HL-60/S4 (cell line): ENCODE data around the gene DPP3.
"Not testable (repeated sequence)": the region's sequence is repeated elsewhere in the genome, so short reads cannot be mapped to it uniquely, and the experiment has no call there.

ENCODE experiments used
- in situ Hi-C: fragments of 300-500 bp; cut with MboI; formaldehyde crosslinking; loops from 2 replicates; pipeline ENCODE4 v1.14.3; 2022; ENCODE audit warnings: low sequenced_read_pairs

The DPP3 gene, protein sequence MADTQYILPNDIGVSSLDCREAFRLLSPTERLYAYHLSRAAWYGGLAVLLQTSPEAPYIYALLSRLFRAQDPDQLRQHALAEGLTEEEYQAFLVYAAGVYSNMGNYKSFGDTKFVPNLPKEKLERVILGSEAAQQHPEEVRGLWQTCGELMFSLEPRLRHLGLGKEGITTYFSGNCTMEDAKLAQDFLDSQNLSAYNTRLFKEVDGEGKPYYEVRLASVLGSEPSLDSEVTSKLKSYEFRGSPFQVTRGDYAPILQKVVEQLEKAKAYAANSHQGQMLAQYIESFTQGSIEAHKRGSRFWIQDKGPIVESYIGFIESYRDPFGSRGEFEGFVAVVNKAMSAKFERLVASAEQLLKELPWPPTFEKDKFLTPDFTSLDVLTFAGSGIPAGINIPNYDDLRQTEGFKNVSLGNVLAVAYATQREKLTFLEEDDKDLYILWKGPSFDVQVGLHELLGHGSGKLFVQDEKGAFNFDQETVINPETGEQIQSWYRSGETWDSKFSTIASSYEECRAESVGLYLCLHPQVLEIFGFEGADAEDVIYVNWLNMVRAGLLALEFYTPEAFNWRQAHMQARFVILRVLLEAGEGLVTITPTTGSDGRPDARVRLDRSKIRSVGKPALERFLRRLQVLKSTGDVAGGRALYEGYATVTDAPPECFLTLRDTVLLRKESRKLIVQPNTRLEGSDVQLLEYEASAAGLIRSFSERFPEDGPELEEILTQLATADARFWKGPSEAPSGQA

DNA sequence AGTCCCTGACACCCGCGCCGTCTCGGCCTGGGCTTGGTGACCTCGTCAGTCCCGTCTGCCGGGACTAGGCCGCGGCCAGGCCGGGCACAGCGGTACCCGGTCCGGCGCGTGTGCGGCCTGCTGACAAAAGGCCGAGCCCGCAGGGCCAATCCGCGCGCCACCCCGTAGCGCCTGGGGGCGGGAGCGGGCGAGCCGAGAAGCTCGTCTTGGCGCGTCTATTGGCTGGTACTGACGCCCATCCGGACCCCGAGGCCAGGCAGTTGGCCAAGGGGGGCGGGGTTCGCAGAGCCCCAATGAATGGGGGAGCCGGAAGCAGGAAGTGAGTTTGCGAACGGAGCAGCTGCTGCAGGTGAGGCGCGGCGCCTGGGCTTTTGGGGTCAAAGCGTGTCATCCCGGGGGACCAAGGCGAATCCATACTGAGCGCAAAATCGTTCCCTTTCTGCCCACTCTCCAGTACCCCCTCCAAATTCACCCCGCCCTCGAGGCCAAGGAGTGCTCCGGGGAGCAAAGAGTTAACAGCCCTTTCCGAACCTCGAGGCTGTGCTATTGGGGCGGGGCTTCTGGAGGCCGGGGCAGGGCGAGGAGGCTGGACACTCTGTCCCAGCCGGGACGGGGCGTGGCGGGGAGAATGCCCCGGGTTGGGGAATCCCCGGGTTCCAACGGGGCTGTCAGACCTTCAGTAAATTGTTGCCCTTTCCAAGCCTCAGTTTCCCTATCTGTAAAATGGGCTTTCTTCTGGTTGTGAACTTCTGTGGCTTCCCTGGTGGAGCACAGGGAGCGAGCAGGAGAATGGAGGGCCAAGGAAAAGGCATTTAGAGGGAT, at the start of gene DPP3:
Gene DPP3 (plus strand): TSS at position 318 of the 822 bp plus-strand sequence. CDS start 1,767 bp downstream, outside the sequence.
- in situ Hi-C loops = no loop called here

DNA sequence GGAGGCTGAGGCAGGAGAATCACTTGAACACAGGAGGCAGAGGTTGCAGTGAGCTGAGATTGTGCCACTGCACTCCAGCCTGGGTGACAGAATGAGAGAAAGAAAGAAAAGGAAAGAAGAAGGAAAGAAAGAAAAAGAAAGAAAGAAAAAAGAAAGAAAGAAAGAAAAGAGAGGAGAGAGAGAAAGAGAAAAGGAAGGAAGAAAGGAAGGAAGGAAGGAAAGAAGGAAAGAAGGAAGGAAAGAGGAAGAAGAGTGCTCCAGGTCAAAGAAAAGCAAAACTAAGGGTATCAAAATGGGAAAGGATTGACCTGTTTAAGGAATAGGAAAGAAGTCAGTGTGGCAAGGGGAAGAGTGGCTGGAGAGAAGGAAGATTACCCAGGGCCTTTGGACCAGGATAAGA, 48.9 kb upstream of the DPP3 start:
- in situ Hi-C loops = not testable (repeated sequence)

DNA sequence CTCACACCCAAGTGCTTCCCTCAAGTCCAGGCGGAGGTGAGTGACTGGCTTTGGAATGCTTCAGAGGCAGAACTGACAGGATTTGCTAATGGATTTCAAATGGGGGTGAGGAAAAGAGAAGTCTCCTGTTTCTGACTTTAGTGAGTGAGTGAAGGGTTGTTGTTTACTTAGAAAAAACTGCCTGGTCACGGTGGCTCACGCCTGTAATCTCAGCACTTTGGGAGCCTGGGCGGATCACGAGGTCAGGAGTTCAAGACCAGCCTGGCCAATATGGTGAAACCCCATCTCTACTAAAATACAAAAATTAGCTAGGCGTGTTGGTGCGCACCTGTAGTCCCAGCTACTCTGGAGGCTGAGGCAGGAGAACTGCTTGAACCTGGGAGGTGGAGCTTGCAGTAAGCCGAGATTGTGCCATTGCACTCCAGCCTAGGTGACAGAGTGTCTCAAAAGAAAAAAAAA, 48.3 kb upstream of the DPP3 start:
- in situ Hi-C loops = not testable (repeated sequence)

DNA sequence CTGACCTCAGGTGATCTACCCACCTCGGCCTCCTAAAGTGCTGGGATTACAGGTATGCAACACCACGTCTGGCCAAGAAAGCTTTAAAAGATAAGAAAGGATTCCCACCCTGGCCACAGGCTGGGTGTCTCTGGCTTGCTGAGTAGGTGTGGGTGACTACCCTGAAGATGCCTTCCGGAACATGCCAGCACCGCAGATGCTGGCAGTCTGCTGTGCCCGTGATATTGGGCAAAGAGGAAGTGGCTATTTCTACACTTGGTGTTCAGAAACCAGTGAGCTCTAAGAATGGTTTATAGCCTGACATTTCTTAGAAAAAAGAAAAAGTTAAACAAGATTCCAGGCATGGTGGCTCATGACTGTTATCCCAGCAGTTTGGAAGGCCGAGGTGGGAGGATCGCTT, 47.6 kb upstream of the DPP3 start:
- in situ Hi-C loops = no loop called here

DNA sequence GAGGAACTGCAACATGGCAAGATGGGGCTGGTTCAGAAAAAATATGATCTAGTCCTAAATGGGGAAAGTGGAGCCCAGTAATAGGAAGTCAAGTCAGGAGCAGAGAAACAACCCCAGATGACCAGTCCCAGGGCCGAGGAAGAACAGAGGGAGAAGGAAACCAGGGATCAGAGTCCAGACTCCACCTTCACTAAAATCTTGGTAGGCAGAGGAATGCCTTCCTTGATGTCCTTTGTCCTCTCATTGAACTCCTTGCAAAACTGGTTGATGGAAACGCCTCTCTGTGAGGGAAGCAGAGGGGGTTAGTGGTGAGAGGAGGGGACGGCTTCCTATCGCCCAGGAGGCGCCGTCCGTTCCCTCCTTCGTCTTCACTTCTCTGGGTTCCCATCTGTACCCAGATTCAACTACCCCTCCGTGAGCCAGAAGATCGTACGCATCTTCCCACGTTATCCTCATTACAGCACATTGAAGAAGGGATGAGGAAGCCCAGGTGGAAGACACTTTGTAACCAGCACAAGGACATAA, 42.2 kb upstream of the DPP3 start:
- in situ Hi-C loops = no loop called here

DNA sequence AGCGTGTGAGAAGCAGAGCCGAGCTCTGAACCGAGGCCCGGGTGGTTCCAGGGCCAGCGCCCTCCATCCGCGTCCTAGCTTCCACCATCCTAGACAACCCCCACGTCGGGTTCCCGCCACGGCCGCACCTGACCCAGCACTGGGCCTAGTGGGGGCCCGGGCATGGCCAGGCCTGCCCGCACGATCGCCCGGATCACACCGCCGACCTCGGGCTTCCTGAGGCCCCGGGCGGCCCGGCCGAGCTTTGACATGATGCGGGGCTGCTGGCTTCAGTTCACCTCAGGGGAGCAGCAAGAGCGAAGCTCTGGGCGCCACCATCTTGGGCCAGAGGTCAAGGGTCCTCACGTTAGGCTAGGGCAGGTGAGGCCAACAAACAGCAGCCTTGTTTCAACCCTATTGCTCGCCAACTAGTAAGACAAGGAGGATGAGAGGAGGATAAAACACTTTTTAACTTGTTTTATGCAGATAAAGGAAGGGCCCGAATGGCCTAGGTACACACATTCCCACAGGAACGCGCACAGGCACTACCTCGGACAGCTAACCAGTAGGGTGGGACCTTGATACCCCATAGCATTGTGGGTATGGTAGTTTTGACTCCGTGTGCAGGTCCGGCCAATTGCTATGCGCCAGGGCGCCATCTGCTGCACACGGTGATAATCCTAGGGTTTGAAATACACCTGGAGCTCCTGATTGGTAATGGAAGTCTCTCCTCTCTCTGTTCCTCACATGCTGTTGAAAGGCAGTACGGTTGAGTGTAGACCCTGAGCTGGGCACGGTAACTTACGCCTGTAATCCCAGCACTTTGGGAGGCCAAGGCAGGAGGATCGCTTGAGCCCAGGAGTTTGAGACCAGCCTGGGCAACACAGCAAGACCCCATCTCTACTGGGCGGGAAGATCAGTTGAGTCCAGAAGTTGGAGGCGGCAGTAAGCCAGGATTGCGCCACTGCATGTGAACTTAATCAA, 41.4 kb upstream of the DPP3 start, which contains the start of gene MRPL11:
Gene MRPL11 (minus strand): TSS at position 345 of the 963 bp plus-strand sequence. CDS start 94 bp downstream, at position 251.
- in situ Hi-C loops = no loop called here

DNA sequence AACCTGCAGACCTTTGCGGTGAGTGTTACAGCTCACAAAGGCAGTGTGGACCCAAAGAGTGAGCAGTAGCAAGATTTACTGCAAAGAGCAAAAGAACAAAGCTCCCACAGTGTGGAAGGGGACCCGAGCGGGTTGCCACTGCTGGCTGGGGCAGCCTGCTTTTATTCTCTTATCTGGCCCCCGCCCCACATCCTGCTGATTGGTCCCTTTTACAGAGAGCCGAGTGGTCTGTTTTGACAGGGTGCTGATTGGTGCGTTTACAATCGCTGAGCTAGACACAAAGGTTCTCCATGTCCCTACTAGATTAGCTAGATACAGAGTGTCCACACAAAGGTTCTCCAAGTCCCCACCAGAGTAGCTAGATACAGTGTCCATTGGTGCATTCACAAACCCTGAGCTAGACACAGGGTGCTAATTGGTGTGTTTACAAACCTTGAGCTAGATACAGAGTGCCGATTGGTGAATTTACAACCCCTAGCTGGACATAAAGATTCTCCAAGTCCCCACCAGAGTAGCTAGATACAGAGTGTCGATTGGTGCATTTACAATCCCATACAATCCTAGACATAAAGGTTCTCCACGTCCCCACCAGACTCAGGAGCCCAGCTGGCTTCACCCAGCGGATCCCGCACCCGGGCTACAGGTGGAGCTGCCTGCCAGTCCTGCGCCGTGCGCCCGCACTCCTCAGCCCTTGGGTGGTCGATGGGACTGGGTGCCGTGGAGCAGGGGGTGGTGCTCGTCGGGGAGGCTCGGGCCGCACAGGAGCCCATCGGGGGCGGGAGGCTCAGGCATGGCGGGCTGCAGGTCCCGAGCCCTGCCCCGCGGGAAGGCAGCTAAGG, 39.9 kb upstream of the DPP3 start:
- in situ Hi-C loops = not testable (repeated sequence)

DNA sequence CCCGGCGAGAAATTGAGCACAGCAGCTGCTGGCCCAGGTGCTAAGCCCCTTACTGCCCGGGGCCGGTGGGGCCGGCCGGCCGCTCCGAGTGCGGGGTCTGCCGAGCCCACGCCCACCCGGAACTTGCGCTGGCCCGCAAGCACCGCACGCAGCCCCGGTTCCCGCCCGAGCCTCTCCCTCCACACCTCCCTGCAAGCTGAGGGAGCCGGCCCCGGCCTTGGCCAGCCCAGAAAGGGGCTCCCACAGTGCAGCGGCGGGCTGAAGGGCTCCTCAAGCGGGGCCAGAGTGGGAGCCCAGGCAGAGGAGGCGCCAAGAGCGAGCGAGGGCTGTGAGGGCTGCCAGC, 39.3 kb upstream of the DPP3 start:
- in situ Hi-C loops = not testable (repeated sequence)

DNA sequence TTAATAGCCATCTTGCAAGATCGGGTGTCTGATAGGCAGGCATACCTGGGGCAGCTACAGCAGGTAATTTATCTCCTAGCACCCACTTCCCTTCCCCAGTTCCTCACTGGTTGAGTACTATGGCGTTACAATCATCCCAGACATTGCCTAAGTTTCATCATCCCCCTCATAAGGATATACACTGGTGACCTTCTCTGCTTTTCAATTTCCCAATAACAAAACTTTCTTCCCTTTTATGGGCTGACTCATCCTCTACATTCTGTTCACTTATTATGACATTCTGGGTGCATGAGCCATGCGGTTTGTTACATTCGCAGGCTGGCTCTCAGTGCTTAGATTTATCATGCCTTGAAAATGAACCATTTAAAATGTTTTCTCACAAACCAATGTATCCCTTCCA, 36.6 kb upstream of the DPP3 start:
- in situ Hi-C loops = no loop called here

DNA sequence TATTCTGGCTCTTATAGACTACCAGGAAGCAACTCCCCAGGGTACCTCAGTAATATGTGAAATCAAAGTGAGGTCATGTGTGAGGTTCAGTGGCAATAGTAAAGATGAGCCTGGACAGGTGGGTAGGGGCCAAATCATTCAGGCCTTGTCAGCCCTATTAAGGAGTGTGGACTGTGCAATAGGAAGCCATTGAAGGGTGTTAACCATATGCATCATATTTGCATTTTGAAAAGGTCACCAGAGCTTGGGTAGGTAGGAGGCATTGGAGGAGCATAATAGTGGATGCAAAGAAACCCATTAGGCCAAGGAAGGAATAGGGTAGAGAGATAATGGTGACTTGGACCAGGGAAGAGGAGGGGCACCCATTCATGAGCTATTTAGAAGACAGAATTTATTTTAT, 33.2 kb upstream of the DPP3 start:
- in situ Hi-C loops = no loop called here

DNA sequence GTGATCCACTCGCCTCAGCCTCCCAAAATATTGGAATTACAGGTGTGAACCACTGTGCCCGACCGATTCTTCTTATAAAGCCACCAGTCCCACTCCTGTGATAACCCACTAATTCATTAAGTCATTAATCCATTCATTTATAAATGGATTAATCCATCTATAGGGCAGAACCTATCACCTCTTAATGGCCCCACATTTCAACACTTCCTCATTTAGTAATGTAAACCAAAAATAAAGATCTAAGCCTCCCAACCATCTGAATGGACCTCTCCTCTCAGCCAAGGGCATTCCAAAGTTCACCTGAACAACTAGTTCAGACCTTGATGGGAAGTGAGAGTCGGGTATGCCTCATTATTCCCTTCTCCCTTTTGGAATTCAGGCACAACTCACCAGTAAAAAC, 31.7 kb upstream of the DPP3 start:
- in situ Hi-C loops = no loop called here

DNA sequence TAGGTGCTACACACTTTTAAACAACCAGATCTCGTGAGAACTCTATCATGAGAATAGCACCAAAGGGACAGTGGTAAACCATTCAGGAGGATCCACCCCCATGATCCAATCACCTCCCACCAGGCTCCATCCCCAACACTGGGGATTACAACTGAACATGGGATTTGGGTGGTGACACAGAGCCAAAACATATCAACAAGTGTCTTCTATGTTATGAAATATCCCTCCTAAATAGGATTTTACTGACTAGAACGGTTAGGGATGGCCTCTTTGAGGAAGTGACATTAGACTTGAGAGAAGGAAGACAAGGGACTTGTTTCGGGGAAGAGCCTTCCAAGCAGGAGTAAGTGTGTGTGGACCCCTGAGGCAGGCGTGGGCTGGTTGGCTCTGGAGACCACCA, 29.7 kb upstream of the DPP3 start:
- in situ Hi-C loops = no loop called here

DNA sequence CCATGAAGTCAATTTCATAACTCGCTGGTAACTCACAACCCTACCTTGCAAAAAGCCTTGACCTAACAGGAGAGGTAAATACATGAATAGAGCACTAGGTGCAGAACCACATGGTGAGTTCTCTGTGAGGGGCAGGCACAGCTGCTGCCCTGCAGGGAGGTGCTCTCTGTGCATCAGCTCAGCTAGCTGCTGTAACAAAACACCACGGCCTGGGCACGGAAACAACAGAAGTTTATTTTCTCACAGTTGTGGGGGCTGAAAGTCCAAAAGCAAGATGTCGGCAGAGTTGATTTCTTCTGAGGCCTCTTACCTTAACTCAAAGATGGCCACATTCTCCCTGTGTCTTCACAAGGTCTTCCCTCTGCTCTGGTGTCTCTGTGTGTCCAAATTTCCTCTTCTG, 28.6 kb upstream of the DPP3 start:
- in situ Hi-C loops = no loop called here

DNA sequence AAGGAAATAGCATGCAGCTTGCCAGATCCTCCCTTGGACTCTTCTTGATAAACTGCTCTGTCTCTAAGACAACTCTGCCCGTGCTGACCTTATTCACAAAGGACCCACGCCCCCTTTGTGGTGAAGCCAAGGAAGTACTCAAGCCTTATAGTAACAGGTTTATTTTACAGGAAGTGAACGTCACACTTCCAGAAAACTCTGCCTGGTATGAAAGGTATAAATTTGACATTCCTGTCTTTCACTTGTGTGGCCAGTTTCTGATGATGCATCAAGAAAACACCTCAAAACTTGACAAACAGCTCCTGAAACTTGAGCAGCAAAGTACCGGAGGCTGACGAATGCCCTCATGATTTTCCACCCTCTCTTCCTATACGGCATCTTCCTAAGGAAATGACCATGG, 26.0 kb upstream of the DPP3 start:
- in situ Hi-C loops = no loop called here

DNA sequence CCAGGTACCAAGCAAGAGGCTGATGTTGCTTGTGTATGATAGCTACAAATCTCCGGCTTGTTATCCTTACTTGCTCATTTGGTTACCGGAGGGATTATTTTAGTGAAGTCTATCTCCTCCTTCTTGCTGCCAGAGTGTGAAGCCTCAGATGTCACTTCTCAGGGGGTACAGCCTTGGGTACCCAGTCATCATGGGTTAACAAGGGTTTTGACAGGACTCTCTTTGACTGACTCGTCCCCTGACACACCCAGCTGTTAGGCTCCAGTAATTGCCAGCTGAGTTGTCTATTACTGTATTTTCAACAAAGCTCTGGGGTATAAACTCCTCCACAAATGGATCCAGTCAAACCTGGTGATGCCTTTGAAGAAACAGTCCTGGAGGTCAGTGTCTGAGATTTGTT, 25.4 kb upstream of the DPP3 start:
- in situ Hi-C loops = no loop called here

DNA sequence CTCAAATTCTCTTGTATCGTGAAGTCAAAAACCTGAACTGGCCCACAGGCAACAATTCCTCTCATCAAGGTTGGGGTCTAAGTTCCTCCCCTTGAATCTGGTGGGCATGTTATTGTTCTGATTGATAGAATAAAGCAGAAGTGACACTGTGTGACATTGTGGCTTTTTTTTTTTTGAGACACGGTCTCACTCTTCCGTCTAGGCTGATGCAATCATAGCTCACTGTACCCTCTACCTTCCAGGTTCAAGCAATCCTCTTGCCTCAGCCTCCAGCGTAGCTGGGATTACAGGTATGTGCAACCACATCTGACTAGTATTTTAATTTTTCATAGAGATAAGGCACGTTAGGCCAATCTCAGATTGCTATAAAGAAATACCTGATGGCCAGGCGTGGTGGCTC, 22.4 kb upstream of the DPP3 start:
- in situ Hi-C loops = no loop called here

DNA sequence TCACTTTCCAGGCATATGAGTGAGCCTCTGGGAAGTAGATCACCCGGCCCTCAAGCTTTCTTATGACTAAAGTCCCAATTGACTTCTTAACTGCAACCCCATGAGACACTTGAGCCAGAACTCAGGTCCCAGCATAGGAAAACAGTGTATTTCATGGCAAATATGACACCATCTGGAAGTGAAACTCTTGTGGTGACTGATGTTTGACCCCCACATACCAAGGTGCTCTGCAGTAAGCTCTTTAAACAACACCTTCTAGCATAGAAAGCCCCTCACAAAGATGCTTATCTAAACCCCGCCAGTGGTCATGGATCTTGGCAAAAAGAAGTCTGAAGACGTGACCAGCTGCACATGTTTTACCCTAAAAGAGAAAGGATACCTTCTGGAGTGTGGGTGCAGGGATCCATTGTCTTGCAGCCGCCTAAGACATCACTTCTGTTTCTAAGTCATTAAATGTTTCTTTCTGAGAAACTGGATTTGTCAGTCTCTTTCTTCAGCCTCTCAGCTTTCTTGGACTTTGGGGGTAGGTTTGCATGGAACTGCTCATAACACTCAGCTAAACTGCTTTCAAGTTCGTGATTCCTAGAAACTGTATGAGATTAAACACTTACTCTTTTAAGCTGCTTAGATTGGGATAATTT, 21.0 kb upstream of the DPP3 start:
- in situ Hi-C loops = no loop called here

DNA sequence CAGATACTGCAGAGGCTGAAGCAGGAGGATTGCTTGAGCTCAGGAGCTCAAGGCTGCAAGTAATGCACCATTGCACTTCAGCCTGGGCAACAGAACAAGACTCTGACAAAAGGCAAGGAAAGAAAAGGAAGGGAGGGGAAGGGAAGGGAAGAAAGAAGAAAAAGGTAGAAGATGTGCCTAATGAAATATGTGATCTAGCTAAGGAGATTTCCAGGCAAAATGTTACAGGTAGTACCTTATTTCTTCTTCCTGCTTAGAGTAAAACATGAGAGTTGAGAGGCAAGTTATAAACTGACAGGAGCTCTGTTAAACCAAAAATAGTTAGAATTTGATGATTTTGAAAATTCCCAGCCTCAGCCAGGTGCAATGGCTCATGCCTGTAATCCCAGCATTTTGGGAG, 18.2 kb upstream of the DPP3 start:
- in situ Hi-C loops = no loop called here

DNA sequence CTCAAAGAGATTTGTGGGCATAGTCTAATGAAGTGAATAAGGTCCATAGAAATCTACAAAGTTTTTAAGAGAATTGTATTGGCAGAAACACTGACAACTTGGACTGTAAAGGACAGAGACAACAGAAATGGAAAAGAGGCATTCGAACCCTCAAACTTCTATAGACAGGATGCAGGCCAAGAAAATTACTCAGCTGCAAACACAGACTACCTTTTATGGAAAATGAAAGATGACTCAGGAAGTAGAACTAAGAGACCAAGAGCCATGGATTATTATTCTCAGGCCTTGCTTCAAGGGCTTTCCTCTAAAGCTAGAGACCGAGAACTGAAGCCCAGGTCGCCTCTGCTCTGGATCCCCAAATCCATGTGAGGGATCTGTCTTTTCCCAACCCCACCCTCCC, 17.3 kb upstream of the DPP3 start:
- in situ Hi-C loops = no loop called here
